ENCODE results near the gene PDE6G. TPM values are rescaled to one million over a fixed set of nuclear protein-coding genes. Genes with fewer than 3 reads are reported as not detected.
A peak's percentile ranks its signal among the peaks of the same experiment; 100 is the strongest.
"Not testable (repeated sequence)": the region's sequence is repeated elsewhere in the genome, so short reads cannot be mapped to it uniquely, and the experiment has no call there.

Gene PDE6G
- total RNA-seq, 1 experiment from 2014 or later = not detected

DNA sequence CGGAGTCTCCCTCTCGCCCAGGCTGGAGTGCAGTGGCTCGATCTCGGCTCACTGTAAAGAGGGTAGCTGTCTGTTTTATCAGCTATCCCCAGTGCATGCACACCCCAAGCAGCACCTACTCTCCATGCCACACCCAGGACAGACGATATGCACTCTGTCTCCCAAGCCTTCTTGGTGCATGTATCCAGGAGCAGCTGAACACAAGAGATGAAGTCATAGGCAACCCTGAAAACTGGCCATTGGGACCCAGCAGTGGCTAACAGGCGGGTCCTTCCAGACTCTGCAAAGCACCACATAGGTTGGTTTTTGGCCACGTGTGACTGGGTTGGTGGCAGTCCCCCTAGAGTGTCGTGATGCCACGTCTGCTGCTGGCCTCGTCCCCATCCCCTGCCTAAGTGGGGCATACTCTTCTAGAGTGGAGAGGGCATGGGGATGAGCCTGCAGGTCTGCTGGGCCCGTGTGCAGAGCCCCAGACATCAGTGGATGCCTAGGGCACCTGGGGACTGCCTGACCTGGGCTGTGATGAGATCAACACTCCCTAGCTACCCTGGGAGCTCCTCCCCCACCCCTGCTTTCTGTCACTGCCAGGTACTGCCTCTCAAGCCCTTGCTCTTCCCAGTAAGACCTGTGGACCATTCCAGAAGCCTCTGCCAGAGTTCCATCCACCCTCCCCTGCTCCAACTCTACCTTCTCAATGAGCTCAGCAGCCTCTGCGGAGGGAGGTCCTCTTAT, 9.3 kb downstream of the PDE6G start:
- in situ Hi-C loops (cut with HindIII; ENCODE audit: low pct_unique_long_range_greater_than_20kb, low sequenced_read_pairs) = no loop called here
- DNase-seq (ENCODE audit: low read depth, low spot score) = no peak

DNA sequence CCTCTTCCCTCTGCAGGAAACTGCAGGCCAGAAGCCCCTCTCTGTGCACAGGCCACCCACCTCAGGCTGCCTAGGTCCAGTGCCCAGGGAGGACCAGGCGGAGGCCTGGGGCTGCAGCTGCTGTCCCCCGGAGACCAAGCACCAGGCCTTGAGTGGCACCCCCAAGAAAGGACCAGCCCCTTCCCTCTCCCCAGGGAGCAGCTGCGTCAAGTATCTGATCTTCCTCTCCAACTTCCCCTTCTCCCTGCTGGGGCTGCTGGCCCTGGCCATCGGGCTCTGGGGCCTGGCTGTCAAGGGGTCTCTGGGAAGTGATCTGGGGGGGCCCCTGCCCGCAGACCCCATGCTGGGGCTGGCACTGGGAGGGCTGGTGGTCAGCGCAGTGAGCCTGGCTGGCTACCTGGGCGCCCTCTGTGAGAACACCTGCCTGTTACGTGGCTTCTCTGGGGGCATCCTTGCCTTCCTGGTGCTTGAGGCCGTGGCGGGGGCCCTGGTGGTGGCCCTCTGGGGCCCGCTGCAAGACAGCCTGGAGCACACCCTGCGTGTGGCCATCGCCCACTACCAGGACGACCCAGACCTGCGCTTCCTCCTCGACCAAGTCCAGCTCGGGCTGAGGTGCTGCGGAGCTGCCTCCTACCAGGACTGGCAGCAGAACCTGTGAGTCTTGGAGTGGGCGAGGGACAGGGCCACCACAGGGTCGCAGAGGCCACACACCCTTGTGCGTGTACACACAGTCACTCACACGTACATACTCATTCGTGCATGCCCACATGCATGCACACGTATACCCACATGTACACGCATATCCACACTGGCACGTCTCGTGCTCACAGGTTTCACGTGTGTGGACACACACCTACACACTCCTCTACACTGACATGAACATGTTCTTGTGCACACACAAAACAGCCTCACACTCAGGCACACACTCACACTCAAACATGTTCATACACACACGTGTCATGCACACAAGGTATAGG, 11.1 kb downstream of the PDE6G start:
- in situ Hi-C loops (cut with HindIII; ENCODE audit: low pct_unique_long_range_greater_than_20kb, low sequenced_read_pairs) = no loop called here
- no peak for DNase-seq (ENCODE audit: low read depth, low spot score)

DNA sequence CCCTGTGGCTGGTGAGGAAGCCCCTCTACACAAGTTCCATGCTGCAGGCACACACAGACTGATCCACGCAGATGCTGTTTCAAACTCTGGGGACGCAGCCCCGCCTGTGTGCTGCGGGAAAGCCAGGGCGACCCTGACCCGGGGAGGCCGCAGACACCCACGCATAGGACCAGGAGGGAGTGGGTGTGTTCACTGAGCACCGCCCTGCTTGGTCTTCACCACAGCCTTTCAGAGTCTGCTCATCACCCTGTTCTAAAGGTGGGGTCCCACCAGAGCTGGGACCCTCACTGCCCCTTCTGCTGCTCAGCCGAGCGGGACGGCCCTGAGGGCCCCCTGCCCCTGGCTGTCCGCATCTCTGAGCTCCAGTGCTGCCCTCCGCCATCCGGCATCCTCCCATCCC, 11.8 kb downstream of the PDE6G start:
- no peak for DNase-seq (ENCODE audit: low read depth, low spot score)
- in situ Hi-C loops (cut with HindIII; ENCODE audit: low pct_unique_long_range_greater_than_20kb, low sequenced_read_pairs) = no loop called here

DNA sequence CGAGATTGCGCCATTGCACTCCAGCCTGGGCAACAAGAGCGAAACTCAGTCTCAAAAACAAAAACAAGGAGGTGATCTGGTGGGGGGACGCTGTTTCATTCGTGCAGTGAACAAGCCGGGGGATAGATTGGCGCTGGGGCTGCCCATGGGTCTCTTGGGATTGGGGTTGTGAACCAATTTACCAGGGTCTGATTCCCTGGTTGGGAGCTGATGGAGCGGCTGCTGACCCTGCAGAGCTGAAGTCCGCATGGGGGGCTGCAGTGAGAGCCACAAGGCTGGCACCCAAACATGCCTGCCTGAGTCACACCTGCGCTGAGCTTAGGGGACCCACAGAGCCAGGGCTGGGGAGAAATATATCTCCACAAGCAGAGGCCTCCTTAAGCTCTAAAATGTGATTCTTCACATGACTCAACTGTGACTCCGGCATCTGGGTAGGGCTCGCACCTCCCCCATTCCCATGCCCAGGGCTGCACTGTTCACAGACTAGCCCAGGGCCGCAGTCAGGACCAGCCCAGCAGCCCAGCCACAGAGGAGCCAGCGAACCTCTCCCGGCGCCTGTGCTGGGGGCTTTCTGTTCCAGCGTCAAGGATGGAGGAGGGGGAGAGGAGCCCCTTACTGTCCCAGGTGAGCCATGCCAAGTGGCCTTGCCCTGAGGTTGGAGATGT, 14.4 kb downstream of the PDE6G start:
- DNase-seq (ENCODE audit: low read depth, low spot score) = peak; percentile 93
- in situ Hi-C loops (cut with HindIII; ENCODE audit: low pct_unique_long_range_greater_than_20kb, low sequenced_read_pairs) = no loop called here

DNA sequence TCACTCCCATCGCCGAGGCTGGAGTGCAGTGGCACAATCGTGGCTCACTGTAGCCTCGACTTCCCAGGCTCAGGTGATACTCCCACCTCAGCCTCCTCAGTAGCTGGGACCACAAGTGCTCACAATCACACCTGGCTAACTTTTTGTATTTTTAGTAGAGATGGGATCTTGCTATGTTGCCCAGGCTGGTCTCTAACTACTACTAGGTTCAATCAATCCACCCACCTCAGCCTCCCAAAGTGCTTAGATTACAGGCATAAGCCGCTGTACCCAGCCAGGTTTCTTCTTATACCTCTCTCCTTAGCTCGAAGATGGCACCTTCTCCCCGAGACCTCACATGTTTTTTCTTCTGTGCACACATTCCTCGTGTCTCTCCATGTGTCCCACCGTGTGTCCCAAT, 16.3 kb downstream of the PDE6G start:
- in situ Hi-C loops (cut with HindIII; ENCODE audit: low pct_unique_long_range_greater_than_20kb, low sequenced_read_pairs) = no loop called here

DNA sequence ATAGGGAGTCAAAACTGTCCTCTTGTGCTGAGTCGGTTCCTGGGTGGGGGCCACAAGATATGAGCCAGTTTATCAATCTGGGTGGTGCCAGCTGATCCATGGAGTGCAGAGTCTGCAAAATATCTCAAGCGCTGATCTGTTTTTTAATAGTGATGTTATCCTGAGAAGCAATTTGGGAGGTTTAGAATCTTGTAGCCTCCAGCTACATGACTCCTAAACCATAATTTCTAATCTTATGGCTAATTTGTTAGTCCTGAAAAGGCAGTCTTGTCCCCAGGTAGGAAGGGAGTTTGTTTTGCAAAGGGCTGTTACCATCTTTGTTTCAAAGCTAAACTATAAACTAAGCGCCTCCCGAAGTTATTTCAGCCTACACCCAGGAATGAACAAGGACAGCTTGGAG, 17.7 kb downstream of the PDE6G start:
- in situ Hi-C loops (cut with HindIII; ENCODE audit: low pct_unique_long_range_greater_than_20kb, low sequenced_read_pairs) = no loop called here
- DNase-seq (ENCODE audit: low read depth, low spot score) = no peak

More for the DNA sequence above, 16.3 kb downstream of the PDE6G start:
- no peak for DNase-seq (ENCODE audit: low read depth, low spot score)

DNA sequence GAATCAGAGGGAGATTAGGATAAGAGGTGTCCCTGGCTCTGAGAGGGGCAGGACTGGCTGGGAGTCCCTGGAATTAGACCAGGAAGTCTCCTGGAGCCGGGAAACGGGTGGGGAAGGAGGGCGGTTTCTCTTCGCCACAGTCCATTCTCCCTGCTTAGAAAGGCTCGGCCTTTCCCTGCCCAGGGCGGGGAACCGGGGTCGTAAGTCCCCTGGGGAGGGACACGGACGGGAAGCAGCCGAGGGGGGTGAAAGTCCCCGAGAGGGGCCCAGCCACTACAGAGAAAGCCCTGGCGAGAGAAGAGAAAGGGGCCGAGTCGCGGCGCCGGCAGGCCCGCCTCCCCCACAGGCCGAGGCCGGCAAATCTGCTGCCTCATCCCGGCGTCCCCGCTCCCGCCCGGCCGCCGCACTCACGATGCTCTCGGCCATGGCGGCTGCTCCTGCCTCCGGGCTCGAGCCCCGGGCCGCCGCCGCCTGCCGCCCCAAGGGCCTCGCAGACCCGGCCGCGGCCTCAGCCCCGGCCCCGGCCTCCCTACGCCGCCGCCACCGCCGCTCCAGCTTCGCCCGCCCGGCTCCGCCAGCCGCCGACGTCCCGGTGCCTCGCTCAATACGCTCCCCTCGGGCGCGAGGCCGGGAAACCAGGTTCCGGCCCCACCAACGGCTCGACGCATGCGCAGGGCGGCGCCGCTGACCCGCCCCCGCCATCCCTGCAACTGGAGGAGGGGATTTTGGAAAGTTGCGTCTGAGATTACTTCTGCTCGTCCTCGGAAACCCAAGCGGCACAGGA, 19.6 kb downstream of the PDE6G start, which contains the start of the genes NPLOC4 and TSPAN10:
TSS of gene NPLOC4 (minus strand) at position 608 of the 784 bp plus-strand sequence. CDS start at position 426, 182 bp downstream.
TSS of gene TSPAN10 (plus strand) at position 692 of the 784 bp plus-strand sequence. CDS start 5,217 bp downstream, outside the sequence.
- peak; percentile 96 for DNase-seq (ENCODE audit: low read depth, low spot score)
- in situ Hi-C loops (cut with HindIII; ENCODE audit: low pct_unique_long_range_greater_than_20kb, low sequenced_read_pairs) = no loop called here

DNA sequence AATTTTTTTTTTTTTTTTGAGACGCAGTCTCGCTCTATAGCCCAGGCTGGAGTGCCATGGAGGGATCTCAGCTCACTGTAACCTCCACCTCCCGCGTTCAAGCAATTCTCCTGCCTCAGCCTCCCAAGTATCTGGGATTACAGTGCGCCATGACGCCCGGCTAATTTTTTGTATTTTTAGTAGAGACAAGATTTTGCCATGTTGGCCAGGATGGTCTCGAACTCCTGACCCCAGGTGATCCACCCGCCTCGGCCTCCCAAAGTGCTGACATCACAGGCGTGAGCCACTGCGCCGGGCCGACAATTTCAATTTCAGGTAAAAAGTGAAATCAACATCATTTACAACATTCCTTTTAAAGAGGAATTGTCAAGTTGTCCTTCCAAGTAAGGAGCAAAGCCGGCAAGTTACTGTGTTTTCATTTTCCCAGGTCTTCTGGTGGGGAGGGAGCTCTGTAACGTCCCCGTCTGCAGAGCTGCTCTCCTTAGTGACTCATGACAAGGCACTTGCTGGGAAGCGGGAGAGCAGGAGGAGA, 20.3 kb downstream of the PDE6G start:
- DNase-seq (ENCODE audit: low read depth, low spot score) = peak; percentile 81
- in situ Hi-C loops (cut with HindIII; ENCODE audit: low pct_unique_long_range_greater_than_20kb, low sequenced_read_pairs) = no loop called here

DNA sequence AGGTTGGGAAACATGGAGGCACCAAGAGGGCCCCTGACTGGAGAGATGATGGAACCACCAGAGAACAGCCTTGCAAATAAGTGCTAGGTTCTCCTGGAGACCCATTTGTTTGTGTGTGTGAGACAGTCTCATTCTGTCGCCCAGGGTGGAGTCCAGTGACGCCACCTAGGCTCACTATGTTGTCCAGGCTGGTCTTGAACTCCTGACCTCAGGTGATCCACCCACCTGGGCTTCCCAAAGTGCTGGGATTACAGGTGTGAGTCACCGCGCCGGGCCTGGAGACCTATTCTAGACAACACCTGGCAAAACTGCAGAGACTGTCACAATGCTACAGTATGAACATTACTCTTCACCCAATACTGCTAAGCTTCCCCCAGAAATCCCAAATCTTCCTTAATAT, 20.9 kb downstream of the PDE6G start:
- in situ Hi-C loops (cut with HindIII; ENCODE audit: low pct_unique_long_range_greater_than_20kb, low sequenced_read_pairs) = no loop called here
- DNase-seq (ENCODE audit: low read depth, low spot score) = no peak

DNA sequence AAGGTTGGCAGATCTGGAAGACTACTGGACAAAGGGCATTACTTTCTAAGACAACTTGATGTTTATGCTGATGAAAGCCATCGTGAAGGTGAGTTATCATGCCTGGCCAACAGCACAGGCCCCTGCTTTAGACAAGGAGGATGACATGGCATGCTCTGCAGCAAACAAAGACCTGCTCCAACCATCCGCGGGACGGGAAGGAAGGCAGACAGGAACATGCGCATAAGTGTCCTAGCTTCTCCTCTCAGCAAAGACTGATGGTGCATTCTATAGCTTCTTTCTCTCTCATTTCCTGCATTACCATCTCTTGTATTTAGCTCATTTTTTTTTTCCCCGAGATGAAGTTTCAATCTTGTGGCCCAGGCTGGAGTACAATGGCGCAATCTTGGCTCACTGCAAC, 24.9 kb downstream of the PDE6G start:
- in situ Hi-C loops (cut with HindIII; ENCODE audit: low pct_unique_long_range_greater_than_20kb, low sequenced_read_pairs) = no loop called here
- no peak for DNase-seq (ENCODE audit: low read depth, low spot score)

DNA sequence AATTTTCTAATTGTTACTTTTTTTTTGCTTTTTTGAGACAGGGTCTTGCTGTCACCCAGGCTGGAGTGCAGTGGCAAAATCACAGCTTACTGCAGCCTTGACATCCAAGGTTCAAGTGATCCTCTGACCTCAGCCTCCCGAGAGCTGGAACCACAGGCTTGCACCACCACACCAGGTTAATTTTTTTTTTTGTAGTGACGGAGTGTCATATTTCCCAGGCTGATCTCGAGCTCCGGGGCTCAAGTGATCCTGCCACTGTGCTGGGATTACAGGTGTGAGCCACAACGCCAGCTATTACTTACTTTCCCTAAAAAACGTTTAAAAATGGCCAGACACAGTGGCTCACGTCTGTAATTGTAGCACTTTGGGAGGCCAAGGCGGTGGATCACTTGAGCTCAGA, 26.1 kb downstream of the PDE6G start:
- no peak for DNase-seq (ENCODE audit: low read depth, low spot score)
- in situ Hi-C loops (cut with HindIII; ENCODE audit: low pct_unique_long_range_greater_than_20kb, low sequenced_read_pairs) = no loop called here

DNA sequence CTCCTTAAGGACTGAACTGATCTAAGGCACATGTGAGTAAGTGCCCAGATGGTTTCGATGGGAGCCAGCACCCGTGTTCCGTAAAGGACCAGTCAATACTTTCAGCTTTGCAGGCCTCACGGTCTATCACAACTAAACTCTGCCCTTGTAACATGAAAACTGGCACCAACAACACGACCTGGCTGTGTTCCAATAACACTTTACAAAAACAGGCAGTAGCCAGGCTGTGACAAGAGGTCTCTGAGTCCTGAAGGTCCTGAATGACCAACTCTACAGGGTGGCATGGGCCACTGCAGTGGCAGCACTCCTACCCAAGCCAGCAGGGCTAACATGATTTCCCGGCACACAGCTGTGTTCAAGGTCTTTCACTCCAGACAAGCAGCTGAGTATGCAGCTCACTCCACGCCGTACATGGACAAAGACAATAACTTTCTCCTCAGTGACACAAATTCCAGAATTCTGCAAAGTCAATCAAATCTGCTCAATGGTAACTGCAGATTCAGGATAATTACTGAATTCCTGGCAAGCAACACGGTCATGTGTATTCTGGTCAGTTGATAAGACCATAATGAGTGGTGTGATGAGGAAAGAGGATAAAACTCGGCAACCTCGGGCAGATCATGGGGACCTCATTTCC, 34.7 kb downstream of the PDE6G start:
- peak; percentile 70 for DNase-seq (ENCODE audit: low read depth, low spot score)
- in situ Hi-C loops (cut with HindIII; ENCODE audit: low pct_unique_long_range_greater_than_20kb, low sequenced_read_pairs) = no loop called here

DNA sequence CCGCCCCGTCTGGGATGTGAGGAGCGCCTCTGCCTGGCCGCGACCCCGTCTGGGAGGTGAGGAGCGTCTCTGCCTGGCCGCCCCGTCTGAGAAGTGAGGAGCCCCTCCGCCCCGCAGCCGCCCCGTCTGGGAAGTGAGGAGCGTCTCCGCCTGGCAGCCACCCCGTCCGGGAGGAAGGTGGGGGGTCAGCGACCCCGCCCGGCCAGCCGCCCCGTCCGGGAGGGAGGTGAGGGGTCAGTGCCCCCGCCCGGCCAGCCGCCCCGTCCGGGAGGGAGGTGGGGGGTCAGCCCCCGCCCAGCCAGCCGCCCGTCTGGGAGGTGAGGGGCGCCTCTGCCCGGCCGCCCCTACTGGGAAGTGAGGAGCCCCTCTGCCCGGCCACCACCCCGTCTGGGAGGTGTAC, 38.0 kb downstream of the PDE6G start:
- not testable (repeated sequence) for DNase-seq (ENCODE audit: low read depth, low spot score)

DNA sequence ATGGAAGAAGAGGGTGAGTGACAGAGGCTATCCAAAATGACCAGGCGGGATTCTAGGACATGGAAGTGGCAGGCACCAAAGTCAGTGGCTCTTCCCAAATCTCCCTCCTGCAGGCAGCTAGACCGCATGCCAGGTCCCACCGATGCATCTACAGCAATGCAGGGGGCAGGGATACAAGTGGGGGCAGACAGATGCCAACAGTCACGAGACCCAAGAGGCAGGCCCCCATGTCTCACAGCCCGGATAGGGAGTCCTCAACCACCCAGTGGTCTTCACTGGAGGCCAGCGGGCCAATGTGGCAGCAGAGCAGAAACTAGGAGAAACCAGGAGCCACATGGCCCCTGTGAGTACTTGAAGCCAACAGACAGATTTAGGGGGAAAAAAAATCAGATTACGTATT, 39.5 kb downstream of the PDE6G start:
- no peak for DNase-seq (ENCODE audit: low read depth, low spot score)
- in situ Hi-C loops (cut with HindIII; ENCODE audit: low pct_unique_long_range_greater_than_20kb, low sequenced_read_pairs) = no loop called here

More for the DNA sequence above, 38.0 kb downstream of the PDE6G start:
- in situ Hi-C loops (cut with HindIII; ENCODE audit: low pct_unique_long_range_greater_than_20kb, low sequenced_read_pairs) = not testable (repeated sequence)

DNA sequence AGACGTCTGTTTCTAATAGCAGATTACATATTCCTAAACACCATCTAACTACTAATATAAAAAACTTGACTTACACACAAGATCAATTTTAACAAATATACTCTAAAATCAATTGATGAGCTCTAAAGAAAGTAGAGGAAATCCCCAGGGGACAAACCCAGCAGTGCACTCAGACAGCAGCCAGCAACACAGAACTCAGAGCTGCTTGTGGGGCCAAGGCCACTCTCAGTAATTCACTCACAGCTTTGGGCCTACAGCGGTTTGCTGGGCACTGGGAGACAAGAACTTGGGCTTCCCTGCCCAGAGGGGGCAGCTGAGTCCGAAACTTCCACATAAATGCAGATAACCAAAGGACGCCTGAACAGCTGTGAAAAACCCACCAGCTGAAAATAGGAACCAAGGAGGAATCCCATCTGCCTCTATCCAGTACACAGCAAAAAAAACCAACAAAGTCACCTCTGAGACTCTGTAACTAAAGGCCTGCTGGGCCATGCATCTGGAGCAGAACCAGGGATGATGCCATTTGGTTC, 40.9 kb downstream of the PDE6G start:
- no peak for DNase-seq (ENCODE audit: low read depth, low spot score)
- in situ Hi-C loops (cut with HindIII; ENCODE audit: low pct_unique_long_range_greater_than_20kb, low sequenced_read_pairs) = no loop called here

DNA sequence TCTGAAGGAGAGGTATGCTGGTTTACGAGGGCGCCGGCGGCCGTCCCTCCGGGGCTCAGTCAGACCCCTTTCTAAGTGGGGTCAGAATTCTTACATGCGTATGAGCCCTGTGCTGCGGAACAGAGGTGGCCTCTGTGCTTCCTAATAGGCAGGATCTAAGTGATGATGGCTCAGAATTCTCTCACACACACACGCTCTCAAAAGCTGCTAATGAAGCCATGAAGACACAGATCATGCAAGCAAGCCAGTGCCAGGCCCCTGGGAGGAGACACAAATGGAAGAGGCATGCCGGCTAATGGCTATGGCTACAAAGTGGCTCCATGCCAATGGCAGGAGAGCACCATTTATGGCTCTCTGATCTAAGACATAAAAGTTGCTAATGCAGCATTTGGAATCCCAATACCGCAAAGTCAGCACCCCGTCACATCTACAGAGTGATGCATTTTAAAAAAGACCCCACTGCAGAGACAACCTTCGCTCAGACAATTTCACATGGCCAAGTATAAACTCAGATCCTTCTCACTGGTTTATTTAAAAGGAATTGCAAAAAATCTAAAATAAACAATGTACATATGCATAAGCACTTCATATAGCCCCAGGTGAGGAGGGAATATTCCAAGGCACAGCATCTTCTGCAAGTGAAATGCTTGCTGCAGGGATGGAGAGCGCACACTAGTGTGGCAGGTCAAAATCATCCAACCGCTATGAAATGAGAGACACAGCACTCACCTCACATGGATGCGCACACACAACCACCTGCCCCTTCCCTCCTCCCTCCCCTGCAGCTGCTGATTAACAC, 44.0 kb downstream of the PDE6G start:
- DNase-seq (ENCODE audit: low read depth, low spot score) = no peak
- in situ Hi-C loops (cut with HindIII; ENCODE audit: low pct_unique_long_range_greater_than_20kb, low sequenced_read_pairs) = no loop called here

All from SK-MEL-5 (cell line).